NCI-H2029 treated with DMSO at 0.1 percent for 48 hours (cell line): Measurements from ENCODE around the gene MVB12B.

Experiments
- DNase-seq: peaks from one replicate; lab custom pipeline; 2025; lab: John Stamatoyannopoulos, UW

The MVB12B gene

GRCh38 chr9:126506361-126507317, 180.0 kb downstream of the MVB12B start:
- no peak for DNase-seq

DNA sequence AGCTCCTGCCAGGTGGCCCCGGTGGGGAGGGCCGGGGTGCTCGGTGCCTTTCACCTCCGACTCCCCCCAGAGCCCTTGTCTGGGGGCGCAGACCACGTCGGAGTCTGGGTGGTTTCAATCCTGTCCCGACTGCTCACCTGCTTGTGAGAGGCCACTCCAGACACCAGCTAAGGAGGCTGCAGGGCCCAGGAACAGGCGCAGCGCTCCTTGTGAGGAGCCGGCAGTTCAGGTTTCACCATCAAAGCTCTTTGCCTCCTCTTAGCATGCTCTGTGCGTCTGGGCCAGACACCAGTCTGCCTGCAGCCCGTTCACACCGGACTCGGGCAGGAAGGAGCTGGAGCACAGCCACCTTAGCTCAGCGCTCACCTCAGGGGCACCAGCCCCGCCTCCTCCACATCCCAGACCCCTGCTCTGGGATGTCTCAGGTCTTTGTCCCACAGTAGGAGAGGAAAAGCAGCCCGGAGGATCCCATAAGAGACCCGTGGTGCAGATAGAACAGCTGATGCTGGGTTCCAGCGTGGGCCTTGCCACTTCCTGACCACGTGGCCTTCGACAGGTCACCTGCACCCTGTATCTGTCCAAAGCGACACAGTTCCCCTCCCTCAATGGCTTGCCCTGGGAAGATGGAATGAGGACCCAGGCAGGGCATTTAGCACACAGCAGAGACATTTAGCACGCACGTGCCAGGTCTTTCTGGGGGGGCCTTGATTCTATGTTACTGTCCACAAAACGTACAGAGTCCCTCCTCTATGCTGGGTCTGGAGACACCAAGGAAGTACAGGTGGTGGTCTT, 180.9 kb downstream of the MVB12B start:
- DNase-seq = no peak

- no peak for DNase-seq
These were observed 181.6 kb downstream of the MVB12B start for GRCh38 chr9:126508171-126508591.

- no peak for DNase-seq
These were observed 182.3 kb downstream of the MVB12B start for GRCh38 chr9:126508928-126509327.

DNA sequence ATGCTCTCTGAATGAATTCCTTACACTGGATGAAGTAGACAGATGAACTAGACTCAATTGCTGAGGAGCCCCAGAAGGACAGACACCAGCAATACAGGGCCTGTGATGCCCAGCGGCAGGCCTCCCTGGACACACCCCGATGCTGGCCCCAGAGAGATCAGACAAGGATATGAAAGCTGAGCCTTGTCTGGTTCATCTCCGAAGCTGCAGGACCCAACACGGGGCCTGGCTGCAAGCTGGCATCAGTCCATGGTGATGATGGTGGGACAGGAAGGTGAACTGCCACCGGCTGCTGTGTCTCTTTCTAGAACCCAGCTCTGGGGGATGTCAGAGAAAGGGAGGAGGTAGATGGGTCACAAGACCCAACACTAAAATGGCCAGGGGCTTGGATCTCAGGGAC, 183.1 kb downstream of the MVB12B start:
- DNase-seq = no peak

- no peak for DNase-seq
These were observed 183.9 kb downstream of the MVB12B start for GRCh38 chr9:126510564-126510963.

DNA sequence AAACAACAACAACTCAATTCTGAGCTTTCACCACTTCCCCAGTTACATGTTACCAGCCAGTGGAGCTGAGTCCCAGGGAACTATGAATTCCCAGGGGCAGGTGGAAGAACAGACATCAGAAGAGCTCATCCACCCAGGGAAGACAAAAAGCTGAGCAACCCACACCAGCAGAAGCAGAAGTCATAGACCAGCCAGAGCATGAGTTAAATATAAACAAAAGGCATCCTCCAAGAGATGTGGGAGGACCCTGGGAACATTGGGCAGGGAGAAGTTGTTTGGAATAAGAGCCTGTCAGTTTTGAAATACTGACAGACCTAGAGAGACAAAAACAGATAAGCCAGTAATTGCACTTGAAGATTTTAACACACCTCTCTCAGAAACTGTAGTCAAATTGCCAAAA, 184.8 kb downstream of the MVB12B start:
- DNase-seq = no peak

GRCh38 chr9:126513159-126514036, 186.8 kb downstream of the MVB12B start:
- DNase-seq = no peak

DNA sequence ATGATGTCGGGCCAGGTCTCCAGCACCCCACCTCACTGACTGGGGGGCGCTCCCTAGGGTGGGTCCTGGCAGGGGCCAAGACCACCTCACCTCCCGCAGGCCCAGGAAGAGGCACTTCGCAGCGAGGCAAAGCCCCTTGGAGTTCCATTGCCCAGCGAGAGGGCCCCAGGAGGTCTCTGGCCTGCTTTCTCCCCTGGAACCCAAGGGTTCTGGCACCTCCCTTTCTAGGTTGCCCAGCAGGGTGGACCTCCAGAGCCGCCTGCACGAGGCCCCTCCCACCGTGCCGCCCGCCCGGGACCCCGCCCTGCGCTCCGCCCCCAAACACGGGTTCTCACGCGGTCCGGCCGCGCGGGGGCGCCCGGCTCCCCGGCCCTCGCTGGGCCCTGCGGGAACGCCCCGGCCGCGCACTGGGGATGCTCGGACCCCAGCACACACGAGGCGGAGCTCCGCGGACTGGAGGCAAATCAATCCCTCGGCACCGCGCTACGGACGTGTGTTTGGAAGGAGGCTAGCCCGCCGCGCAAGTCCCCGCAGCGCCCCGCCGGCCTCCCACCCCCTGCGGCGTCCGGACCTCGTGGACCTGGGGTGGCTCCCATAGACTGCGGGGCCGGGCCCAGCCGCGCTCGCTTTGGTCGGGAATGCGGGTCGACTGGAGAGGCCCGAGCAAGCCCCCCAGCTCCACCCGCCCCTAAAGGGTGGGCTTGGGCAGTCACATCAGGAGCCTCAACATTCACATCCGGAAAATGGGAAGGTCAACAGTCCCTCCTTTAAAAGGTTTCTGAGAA, 187.6 kb downstream of the MVB12B start:
- DNase-seq = no peak

DNA sequence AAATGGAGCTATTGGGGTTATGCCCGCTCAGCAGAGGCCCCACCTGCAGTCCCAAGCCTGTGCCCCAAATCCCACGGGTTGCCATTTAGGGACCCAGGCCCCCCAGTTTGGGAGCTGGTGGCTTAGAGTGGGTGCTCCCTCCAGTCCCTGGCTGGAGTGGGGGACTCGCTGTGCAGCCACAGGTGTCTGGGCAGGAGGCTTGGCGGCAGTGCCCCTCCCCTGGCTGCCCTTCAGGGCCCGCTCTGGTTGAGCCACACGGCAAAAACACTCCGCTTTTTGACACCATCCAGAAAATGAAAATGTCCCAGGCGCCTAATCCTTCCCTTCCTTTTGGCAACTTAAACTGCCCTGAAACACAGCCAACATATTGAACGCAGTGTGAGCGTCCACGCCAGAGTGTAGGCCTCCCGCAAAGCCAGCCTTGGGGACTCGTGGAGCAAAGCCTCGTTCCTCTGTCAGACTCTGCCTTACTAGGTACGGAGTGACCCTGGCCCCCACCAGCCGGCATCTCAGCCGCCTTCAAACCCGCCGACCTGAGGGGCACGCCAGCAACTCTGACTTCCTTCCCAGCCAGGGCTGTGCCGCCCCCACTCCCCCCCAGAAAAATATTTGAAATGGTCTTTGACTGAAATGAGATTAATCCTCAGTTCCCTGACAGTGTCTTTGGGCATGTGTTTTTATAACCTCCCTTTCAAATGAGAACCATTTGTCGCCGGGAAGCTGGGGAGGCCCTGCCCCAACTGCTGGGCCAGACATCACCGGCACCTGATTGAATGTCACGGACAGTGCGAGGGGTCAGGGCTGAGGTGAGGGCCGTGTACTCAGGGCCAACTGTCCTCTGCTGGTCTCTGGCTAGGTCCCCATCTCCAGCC, 188.6 kb downstream of the MVB12B start:
- DNase-seq = no peak

GRCh38 chr9:126515873-126516505, 189.4 kb downstream of the MVB12B start:
- DNase-seq = no peak

DNA sequence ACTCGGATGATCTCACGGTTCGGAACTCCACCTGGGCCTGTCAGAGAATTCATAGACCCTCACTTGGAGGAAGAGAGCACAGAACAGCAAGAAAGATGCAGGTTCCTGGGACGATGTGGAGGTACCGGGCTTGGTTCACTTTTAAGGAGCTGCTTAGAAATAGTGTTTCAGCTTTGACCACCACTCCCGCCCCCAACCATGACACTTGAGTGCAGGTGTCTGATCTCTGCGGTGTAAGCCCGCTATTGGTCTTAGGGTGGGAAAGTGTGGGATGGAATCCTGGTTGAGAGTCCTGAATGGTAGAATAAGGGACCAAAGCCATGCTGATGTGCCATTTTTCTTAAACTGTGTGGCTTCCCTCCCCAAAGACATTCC, 189.9 kb downstream of the MVB12B start:
- no peak for DNase-seq

GRCh38 chr9:126516936-126517832, 190.6 kb downstream of the MVB12B start:
- DNase-seq = no peak

GRCh38 chr9:126517833-126518356, 191.3 kb downstream of the MVB12B start:
- no peak for DNase-seq

- no peak for DNase-seq
These were observed 192.1 kb downstream of the MVB12B start for GRCh38 chr9:126518763-126519162.

DNA sequence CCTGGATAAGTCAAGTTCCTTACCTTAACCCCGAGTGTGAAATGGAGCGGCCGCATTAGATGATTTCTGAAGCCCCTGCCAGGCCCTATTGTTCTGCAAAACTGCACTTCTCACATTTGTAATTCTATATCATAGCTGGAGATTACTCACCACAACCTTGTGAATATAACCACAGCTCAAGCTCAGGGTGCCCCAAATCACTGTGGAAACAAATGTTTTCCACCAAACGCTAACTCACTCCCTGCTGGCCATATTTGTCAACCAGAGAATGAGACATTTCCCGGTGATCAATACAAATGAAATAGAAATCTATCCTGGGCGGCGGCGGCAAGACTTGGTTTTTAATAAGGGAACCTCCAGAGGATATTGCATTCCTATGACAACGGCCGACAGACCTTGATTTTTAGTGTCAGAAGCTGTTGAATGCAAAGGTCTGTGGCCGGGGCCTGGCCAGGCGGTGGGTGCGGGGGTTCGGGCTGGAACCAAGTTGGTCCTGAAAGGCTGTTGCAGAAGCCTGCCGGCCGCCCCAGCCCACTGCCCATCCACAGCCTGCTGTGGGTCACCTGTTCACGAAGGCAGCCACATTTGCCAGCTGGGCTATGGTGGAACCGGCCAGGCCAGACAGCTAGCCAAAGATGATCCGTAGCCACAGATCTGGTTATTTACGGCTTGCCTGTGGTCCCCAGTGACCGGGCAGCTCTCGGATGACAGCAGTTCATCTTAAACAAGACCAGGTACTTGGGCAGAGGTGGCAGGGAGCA, 193.2 kb downstream of the MVB12B start:
- no peak for DNase-seq

DNA sequence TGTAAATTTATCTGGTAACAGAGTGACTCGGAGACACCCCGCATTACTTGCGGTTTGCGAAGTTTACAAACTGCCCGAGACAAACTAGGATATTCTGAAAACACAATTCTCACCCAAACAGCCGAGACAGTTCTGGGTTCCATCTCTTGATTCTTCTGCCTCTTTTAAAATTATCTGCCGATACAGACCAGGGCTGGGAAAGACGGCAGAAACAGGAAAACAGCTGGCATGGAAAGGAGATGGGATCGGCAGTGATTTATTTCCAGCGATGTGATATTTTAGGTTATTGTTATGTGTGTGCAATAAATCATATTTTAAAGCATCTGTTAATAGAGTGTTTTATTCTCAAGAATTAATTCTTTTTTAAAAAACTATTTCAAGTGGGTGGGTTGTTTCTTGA, 193.8 kb downstream of the MVB12B start:
- DNase-seq = no peak

DNA sequence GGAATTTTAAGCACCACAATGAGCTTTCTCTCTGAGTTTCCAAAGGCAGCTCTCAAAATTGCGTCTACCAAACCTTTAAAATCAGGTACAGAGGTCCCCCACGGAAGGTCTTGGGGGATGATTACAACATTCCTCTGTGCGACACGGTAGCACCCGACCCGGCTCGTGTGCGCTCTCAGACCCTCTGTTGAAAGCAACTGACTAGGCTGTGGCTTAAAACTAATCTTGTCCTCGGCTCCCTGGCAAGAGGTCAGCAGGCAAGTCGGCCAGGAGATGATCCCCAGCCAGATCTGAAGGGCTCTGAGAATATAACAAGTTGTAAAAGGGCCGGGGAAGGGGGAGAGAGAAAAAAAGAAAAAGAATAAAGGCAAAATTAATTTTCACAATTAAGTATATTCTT, 194.5 kb downstream of the MVB12B start:
- DNase-seq = no peak
